Spleen (tissue), 11 donors: Measurements from ENCODE around the gene KRTAP5-1. TPM values are rescaled to one million over a fixed set of nuclear protein-coding genes. Genes with fewer than 3 reads are reported as not detected.

Source experiments
- DNase-seq: peaks from one replicate; pipeline ENCODE4 v3.0.0-alpha.2; 2020
- H3K27ac ChIP-seq, 8 donors: fragments of 200-600 bp; sonication (generic) in 7 of 8; 1 replicate in 4 of 8; 2 replicates in 4 of 8; pipeline versions ENCODE4 v1.5.0 to v1.8.0; 2016 to 2021; ENCODE audit warnings: inconsistent platforms in 4 of 8, mild to moderate bottlenecking in 4 of 8, moderate library complexity in 1 of 8
- H3K27me3 ChIP-seq, 7 donors: fragments of 200-600 bp; sonication (generic) in 6 of 7; replicated peaks in 1 of 7; 1 replicate in 4 of 7; 2 replicates in 3 of 7; pipeline versions ENCODE4 v1.5.0 to v1.8.0; 2016 to 2021; ENCODE audit warnings: inconsistent platforms in 3 of 7, mild to moderate bottlenecking in 1 of 7
- H3K36me3 ChIP-seq, 6 donors: fragments of 200-600 bp; sonication (generic) in 5 of 6; 1 replicate in 4 of 6; 2 replicates in 2 of 6; pipeline versions ENCODE4 v1.5.0 to v1.8.0; 2016 to 2021; ENCODE audit warnings: inconsistent platforms in 2 of 6
- H3K4me1 ChIP-seq, 6 donors: fragments of 200-600 bp; sonication (generic) in 5 of 6; 1 replicate in 3 of 6; 2 replicates in 3 of 6; pipeline versions ENCODE4 v1.5.0 to v1.8.0; 2016 to 2021; ENCODE audit warnings: inconsistent platforms in 3 of 6
- H3K4me3 ChIP-seq, 8 donors: fragments of 200-600 bp; sonication (generic) in 7 of 8; 1 replicate in 4 of 8; 2 replicates in 4 of 8; pipeline versions ENCODE4 v1.5.0 to v1.8.0; 2016 to 2021; ENCODE audit warnings: inconsistent platforms in 4 of 8, mild to moderate bottlenecking in 4 of 8, moderate library complexity in 2 of 8
- H3K9me3 ChIP-seq, 8 donors: fragments of 200-600 bp; sonication (generic) in 7 of 8; 1 replicate in 4 of 8; 2 replicates in 4 of 8; pipeline versions ENCODE4 v1.5.0 to v1.8.0; 2016 to 2021; ENCODE audit warnings: inconsistent platforms in 4 of 8
- POLR2A ChIP-seq, 3 donors: fragments of 450-650 bp; IDR thresholded peaks; one replicate each; pipeline ENCODE4 v1.5.1; 2017; ENCODE audit warnings: antibody characterized with exemption in 3 of 3, mild to moderate bottlenecking in 1 of 3
- POLR2AphosphoS5 ChIP-seq, 3 donors: sonication (generic); formaldehyde crosslinking; IDR thresholded peaks; one replicate each; pipeline ENCODE4 v1.5.1; 2017; ENCODE audit warnings: antibody characterized with exemption in 3 of 3
- WGBS, 5 donors: extraction: QIAGEN DNeasy Blood & Tissue Kit in 3 of 5; methylation state at CpG; one replicate each; pipeline versions ENCODE4 v1.1.5 to v1.1.7; 2013 to 2018; 5-methylcytosine and 5-hydroxymethylcytosine counted together
- intact Hi-C: fragments of 100-400 bp; cut with DNase I; formaldehyde crosslinking; loops from one replicate; pipeline ENCODE4 v1.15.0; 2023; ENCODE audit warnings: low total_unique reads
- polyA plus RNA-seq, 3 donors: library from polyadenylated mRNA; stranded (reverse); fragments of 200-250 nt; gene quantifications; one replicate each; pipeline ENCODE4 v1.2.1, GENCODE V29; 2013
- total RNA-seq, 7 donors: library from RNA; depleted of rRNA in 3 of 7; stranded (reverse); fragments of >200 nt in 3 of 7; fragmentation: NEBNext Ultra II Directional in 4 of 7; extraction: Animal tissue kit (Norgen Biotek cat#: 25700) in 4 of 7; gene quantifications; one replicate each; pipeline versions ENCODE4 v1.1.0 to v1.2.1, GENCODE V29; 2016 to 2021
- TF ChIP-seq, protein P1 (sequence below), 11 experiments: fragments of 200-600 bp in 7 of 11; fragments of 450-650 bp in 4 of 11; sonication (generic) in 4 of 11; IDR thresholded peaks in 8 of 11; conservative IDR thresholded peaks in 3 of 11; 1 replicate in 7 of 11; 2 replicates in 4 of 11; pipeline versions ENCODE4 v1.4.0 to v1.8.0; 2016 to 2021; ENCODE audit warnings: antibody characterized with exemption in 11 of 11, inconsistent platforms in 4 of 11, mild to moderate bottlenecking in 1 of 11
- donor health status: healthy with polysubstance abuse.
- donor health status: DM: no; HTN: no; CAD: no; lungs with moderate emphysema.
- donor health status: DM: no; HTN: no; CAD: no.
- donor health status: Bipolar disorder and iron deficiency.
- donor health status: healthy.
- donor health status: DM: no; HTN: no; CAD: no.
- donor health status: DM: yes; HTN: yes; CAD: no.

Gene KRTAP5-1
- total and polyA plus RNA-seq, 10 donors: not detected

DNA sequence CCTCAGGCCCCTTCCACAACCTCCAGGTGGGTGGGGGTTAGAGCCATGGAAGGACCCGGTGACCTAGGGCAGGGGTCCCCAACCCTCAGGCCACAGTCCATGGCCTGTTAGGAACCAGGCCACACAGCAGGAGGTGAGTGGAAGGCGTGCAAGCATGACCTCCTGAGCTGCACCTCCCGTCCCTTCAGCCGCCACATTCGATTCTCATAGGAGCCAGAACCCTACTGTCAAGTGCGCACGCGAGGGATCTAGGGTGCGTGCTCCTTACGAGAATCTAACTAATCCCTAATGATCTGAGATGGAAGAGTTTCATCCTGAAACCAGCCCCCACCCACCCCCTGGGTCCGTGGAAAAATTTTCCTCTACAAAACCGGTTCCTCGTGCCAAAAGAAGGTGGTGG is 40.5 kb upstream of the KRTAP5-1 start:
- Histone ChIP-seq H3K4me3 (no peak overlapping the region), H3K27me3 (peaks cover 0 to 46% (median 7%) of the 10 kb centered on the region in 7 donors), H3K27ac (no peak overlapping the region), H3K4me1 (peaks cover 0 to 11% (median 9%) of the 10 kb centered on the region in 6 donors), H3K9me3 (no peaks in the 10 kb centered on the region), H3K36me3 (no peaks in the 10 kb centered on the region)
- 84 to 90% (median 87%) methylated on average over 13 of the region's 13 CpGs for WGBS, 5 donors
- no peak for DNase-seq
- TF ChIP-seq, protein P1, sequence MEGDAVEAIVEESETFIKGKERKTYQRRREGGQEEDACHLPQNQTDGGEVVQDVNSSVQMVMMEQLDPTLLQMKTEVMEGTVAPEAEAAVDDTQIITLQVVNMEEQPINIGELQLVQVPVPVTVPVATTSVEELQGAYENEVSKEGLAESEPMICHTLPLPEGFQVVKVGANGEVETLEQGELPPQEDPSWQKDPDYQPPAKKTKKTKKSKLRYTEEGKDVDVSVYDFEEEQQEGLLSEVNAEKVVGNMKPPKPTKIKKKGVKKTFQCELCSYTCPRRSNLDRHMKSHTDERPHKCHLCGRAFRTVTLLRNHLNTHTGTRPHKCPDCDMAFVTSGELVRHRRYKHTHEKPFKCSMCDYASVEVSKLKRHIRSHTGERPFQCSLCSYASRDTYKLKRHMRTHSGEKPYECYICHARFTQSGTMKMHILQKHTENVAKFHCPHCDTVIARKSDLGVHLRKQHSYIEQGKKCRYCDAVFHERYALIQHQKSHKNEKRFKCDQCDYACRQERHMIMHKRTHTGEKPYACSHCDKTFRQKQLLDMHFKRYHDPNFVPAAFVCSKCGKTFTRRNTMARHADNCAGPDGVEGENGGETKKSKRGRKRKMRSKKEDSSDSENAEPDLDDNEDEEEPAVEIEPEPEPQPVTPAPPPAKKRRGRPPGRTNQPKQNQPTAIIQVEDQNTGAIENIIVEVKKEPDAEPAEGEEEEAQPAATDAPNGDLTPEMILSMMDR (IDR thresholded peaks at IDR 0.05 in 8 of 11, conservative IDR thresholded peaks at IDR 0.05 in 3 of 11): no peak
- TF ChIP-seq POLR2AphosphoS5 (IDR thresholded peaks at IDR 0.05) (no peak), POLR2A (IDR thresholded peaks at IDR 0.05) (no peak)
- intact Hi-C loops: no loop called here

DNA sequence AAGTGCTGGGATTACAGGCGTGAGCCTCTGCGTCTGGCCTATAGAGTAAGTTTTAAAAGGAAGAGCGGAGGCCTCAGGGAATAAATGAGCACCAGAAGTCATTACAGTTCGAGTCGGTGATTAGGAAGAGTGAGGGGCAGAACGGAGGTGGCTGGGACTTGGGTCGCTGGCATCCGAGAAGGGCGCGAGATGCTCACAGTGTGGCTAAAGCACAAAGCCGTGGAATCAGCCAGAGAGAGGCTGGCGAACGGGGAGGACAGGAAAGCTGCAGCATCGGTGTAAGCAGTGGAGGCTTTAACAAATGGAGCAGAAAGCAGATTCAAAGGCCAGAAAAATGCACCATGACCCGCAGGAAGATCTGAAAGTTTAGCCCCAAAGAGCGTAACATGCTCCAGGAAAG is 39.5 kb upstream of the KRTAP5-1 start:
- Histone ChIP-seq H3K4me1 (peaks cover 0 to 11% (median 9%) of the 10 kb centered on the region in 6 donors), H3K9me3 (no peaks in the 10 kb centered on the region), H3K4me3 (no peak overlapping the region), H3K27ac (no peak overlapping the region), H3K27me3 (peaks cover 0 to 39% (median 4%) of the 10 kb centered on the region in 7 donors), H3K36me3 (no peaks in the 10 kb centered on the region)
- intact Hi-C loops: no loop called here
- 88 to 91% (median 89%) methylated on average over 16 of the region's 16 CpGs for WGBS, 5 donors
- TF ChIP-seq, protein P1 (IDR thresholded peaks at IDR 0.05 in 8 of 11, conservative IDR thresholded peaks at IDR 0.05 in 3 of 11): no peak
- no peak for TF ChIP-seq POLR2A (IDR thresholded peaks at IDR 0.05)
- TF ChIP-seq POLR2AphosphoS5 (IDR thresholded peaks at IDR 0.05): no peak
- DNase-seq: peak; percentile 34

DNA sequence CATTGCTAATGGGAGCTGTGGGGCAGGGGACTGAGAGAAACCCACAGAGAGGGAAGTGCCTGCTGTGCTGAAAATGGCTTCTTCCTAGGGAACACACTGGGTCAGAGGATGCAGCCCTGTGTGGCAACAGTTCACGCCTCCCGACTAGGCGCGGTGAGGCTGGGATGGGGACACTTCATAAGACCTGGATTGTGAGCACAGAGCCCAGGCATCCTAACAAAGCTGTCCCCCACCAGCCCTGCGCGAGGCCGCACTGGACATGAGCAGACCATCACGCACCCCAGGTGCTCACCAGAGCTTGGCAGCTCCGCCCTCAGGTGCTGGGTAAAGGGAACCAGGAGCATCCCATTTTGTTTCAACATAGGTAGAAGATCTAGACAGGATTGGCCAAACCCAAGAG is 38.6 kb upstream of the KRTAP5-1 start:
- Histone ChIP-seq H3K27ac (no peak overlapping the region), H3K4me1 (peaks cover 0 to 4% (median 2%) of the 10 kb centered on the region in 6 donors), H3K27me3 (peaks cover 0 to 31% (median 3%) of the 10 kb centered on the region in 7 donors), H3K36me3 (no peaks in the 10 kb centered on the region), H3K9me3 (no peaks in the 10 kb centered on the region), H3K4me3 (no peak overlapping the region)
- DNase-seq: peak; percentile 62
- intact Hi-C loops: no loop called here
- TF ChIP-seq POLR2A (IDR thresholded peaks at IDR 0.05) (no peak), POLR2AphosphoS5 (IDR thresholded peaks at IDR 0.05) (no peak)
- TF ChIP-seq, protein P1 (IDR thresholded peaks at IDR 0.05 in 8 of 11, conservative IDR thresholded peaks at IDR 0.05 in 3 of 11): no peak
- 77 to 93% (median 78%) methylated on average over 7 to 9 of the region's 9 CpGs for WGBS, 5 donors

DNA sequence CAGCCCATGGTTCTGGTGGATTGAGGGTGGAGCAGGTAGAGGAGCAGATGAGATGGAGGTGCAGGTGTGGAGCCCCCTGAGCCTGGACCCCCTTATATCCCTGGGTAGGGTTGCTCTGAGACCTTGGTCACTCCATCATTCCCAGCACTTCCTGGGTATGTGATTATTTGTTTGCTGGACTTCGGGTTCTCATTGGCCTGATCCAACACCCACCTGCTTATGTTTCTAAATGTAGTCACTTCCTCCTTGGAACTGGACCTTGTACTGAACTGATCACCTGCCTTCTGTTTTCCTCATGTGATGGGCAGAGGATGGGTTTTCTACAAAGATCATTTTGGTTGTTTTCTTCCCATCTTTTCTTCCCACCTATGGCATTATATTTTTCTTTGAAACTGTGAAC is 37.0 kb upstream of the KRTAP5-1 start, which contains the start of gene KRTAP5-4:
KRTAP5-4 (minus strand) TSS at position 53 of the 400 bp plus-strand sequence; CDS start at position 8, 45 bp downstream.
- Histone ChIP-seq H3K27ac (no peak within 1 kb of the TSS), H3K27me3 (peaks cover 0 to 21% (median 0%) of the 10 kb centered on the region in 7 donors), H3K4me3 (no peak within 1 kb of the TSS), H3K4me1 (no peaks in the 10 kb centered on the region), H3K9me3 (no peaks in the 10 kb centered on the region), H3K36me3 (no peaks in the 10 kb centered on the region)
- WGBS, 5 donors: 35 to 59% (median 47%) methylated on average over 1 of the region's 1 CpG
- no peak for DNase-seq
- TF ChIP-seq POLR2A (IDR thresholded peaks at IDR 0.05) (no peak), POLR2AphosphoS5 (IDR thresholded peaks at IDR 0.05) (no peak)
- TF ChIP-seq, protein P1 (IDR thresholded peaks at IDR 0.05 in 8 of 11, conservative IDR thresholded peaks at IDR 0.05 in 3 of 11): no peak
- intact Hi-C loops: no loop called here
